Measurements from ENCODE around the gene LRRC42.

DNA sequence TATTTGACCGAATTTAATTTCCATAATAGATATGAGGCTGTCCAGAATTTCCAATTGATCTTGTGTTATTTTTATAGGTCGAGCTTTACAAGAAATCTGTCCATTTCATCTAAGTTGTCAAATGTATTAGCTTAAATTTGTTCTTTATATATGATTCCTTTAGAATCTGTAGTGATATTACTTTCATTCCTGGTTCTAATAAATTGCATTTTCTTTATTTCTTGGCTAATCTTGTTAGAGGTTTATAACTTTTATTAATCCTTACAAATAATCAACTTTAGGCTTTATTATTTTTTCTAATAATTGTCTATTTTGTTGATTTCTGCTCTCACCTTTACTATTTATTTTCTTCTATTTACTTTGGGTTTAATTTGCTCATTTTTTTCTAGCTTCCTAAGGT, 14.6 kb upstream of the LRRC42 start:
- TF ChIP-seq, protein P1, sequence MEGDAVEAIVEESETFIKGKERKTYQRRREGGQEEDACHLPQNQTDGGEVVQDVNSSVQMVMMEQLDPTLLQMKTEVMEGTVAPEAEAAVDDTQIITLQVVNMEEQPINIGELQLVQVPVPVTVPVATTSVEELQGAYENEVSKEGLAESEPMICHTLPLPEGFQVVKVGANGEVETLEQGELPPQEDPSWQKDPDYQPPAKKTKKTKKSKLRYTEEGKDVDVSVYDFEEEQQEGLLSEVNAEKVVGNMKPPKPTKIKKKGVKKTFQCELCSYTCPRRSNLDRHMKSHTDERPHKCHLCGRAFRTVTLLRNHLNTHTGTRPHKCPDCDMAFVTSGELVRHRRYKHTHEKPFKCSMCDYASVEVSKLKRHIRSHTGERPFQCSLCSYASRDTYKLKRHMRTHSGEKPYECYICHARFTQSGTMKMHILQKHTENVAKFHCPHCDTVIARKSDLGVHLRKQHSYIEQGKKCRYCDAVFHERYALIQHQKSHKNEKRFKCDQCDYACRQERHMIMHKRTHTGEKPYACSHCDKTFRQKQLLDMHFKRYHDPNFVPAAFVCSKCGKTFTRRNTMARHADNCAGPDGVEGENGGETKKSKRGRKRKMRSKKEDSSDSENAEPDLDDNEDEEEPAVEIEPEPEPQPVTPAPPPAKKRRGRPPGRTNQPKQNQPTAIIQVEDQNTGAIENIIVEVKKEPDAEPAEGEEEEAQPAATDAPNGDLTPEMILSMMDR (IDR thresholded peaks at IDR 0.05) = no peak
- no peak for TF ChIP-seq POLR2A (IDR thresholded peaks at IDR 0.05)

Data from breast epithelium (tissue), 3 donors.